IMR-90 (cell line): Measurements from ENCODE around the gene PROM2. TPM values are rescaled to one million over a fixed set of nuclear protein-coding genes. Genes with fewer than 3 reads are reported as not detected.

Experiments
- ATAC-seq: fragments of 200-7000 bp; cut with Tn5 transposase; 2 replicates; pipeline ENCODE4 v1.9.1; 2020; ENCODE audit warnings: low read depth, mild to moderate bottlenecking, moderate library complexity
- BruUV-seq: library from RNA; stranded (reverse); fragments of 400-500 nt; replicated peaks from 2 replicates; lab custom pipeline; 2021; lab: Mats Ljungman, UMichigan
- CTCF ChIA-PET: fragments of 300-600 bp; formaldehyde crosslinking; extraction: SDS; loops from one replicate; lab custom pipeline; 2021; ENCODE audit warnings: antibody characterized with exemption; lab: Yijun Ruan, JAX
- POLR2A ChIA-PET: fragments of 300-600 bp; sonication (Branson Sonifier 250); formaldehyde crosslinking; loops from one replicate; lab custom pipeline; 2022; ENCODE audit warnings: antibody characterized with exemption; ENCODE audit not compliant: unreplicated experiment; lab: Charles Lee
- DNase-seq: peaks from one replicate; pipeline ENCODE4 v3.0.0; 2013
- H2AFZ ChIP-seq: replicated peaks from 2 replicates; pipeline ENCODE3; 2013; ENCODE audit warnings: low read length, mild to moderate bottlenecking; ENCODE audit not compliant: poor library complexity
- H2AK5ac ChIP-seq: 2 replicates; pipeline ENCODE4 v1.6.1; 2013; ENCODE audit warnings: low read depth, low read length, inconsistent platforms
- H2AK9ac ChIP-seq: replicated peaks from 2 replicates; pipeline ENCODE3; 2013; ENCODE audit warnings: mild to moderate bottlenecking, low read depth, low read length, moderate library complexity; ENCODE audit not compliant: poor library complexity
- H2BK120ac ChIP-seq: 2 replicates; pipeline ENCODE4 v1.6.1; 2013; ENCODE audit warnings: low read depth, low read length, inconsistent platforms
- H2BK15ac ChIP-seq: 3 replicates; pipeline ENCODE4 v1.6.1; 2013; ENCODE audit warnings: low read depth, low read length, inconsistent platforms
- H2BK20ac ChIP-seq: 2 replicates; pipeline ENCODE4 v1.6.1; 2013; ENCODE audit warnings: low read depth, mild to moderate bottlenecking, inconsistent platforms, low read length, moderate library complexity
- H2BK5ac ChIP-seq: 2 replicates; pipeline ENCODE4 v1.6.1; 2013; ENCODE audit warnings: mild to moderate bottlenecking, low read depth, low read length, inconsistent platforms; ENCODE audit not compliant: poor library complexity, severe bottlenecking
- H3K14ac ChIP-seq: replicated peaks from 2 replicates; pipeline ENCODE4 v1.6.1; 2013; ENCODE audit warnings: low read depth, low read length, inconsistent platforms
- H3K18ac ChIP-seq: 2 replicates; pipeline ENCODE4 v1.6.1; 2013; ENCODE audit warnings: low read depth, low read length, control low read depth
- H3K23ac ChIP-seq: 2 replicates; pipeline ENCODE4 v1.6.1; 2013; ENCODE audit warnings: low read depth, low read length, inconsistent platforms
- H3K27ac ChIP-seq: 2 replicates; pipeline ENCODE4 v1.5.1; 2013; ENCODE audit warnings: mild to moderate bottlenecking, control low read depth, low read length; ENCODE audit not compliant: insufficient read depth
- H3K27me3 ChIP-seq: 2 replicates; pipeline ENCODE4 v1.6.1; 2013; ENCODE audit warnings: low read length; ENCODE audit not compliant: control insufficient read depth, insufficient read depth
- H3K36me3 ChIP-seq: 2 replicates; pipeline ENCODE4 v1.6.1; 2013; ENCODE audit warnings: low read length, mixed read lengths; ENCODE audit not compliant: control insufficient read depth, insufficient read depth
- H3K4ac ChIP-seq: 2 replicates; pipeline ENCODE4 v1.6.1; 2013; ENCODE audit warnings: low read depth, low read length, inconsistent platforms
- H3K4me1 ChIP-seq: 2 replicates; pipeline ENCODE4 v1.6.1; 2013; ENCODE audit warnings: low read length, mixed read lengths; ENCODE audit not compliant: control insufficient read depth, insufficient read depth
- H3K4me2 ChIP-seq: 2 replicates; pipeline ENCODE4 v1.6.1; 2013; ENCODE audit warnings: low read depth, mild to moderate bottlenecking, control low read depth, low read length, moderate library complexity
- H3K4me3 ChIP-seq: 2 replicates; pipeline ENCODE4 v1.5.1; 2013; ENCODE audit warnings: low read depth, mild to moderate bottlenecking, control low read depth, low read length, moderate library complexity; ENCODE audit not compliant: insufficient read depth
- H3K56ac ChIP-seq: 2 replicates; pipeline ENCODE4 v1.6.1; 2013; ENCODE audit warnings: low read length, inconsistent platforms; ENCODE audit not compliant: insufficient read depth; ENCODE audit errors: extremely low read depth
- H3K79me1 ChIP-seq, 2 experiments: 2 replicates each; pipeline ENCODE4 v1.6.1; 2013; ENCODE audit warnings: low read length in 2 of 2, inconsistent platforms in 1 of 2, low read depth in 1 of 2
- H3K9ac ChIP-seq: 2 replicates; pipeline ENCODE4 v1.6.1; 2013; ENCODE audit warnings: low read depth, low read length, control low read depth
- H3K9me1 ChIP-seq: 2 replicates; pipeline ENCODE4 v1.6.1; 2013; ENCODE audit warnings: low read length, inconsistent platforms; ENCODE audit not compliant: insufficient read depth
- H3K9me3 ChIP-seq: 2 replicates; pipeline ENCODE4 v1.6.1; 2013; ENCODE audit warnings: low read length; ENCODE audit not compliant: control insufficient read depth, insufficient read depth
- H4K20me1 ChIP-seq: 2 replicates; pipeline ENCODE4 v1.6.1; 2013; ENCODE audit warnings: low read length, inconsistent platforms; ENCODE audit not compliant: insufficient read depth
- H4K5ac ChIP-seq: 2 replicates; pipeline ENCODE4 v1.6.1; 2013; ENCODE audit warnings: mild to moderate bottlenecking, low read depth, low read length, control low read depth
- H4K8ac ChIP-seq, 2 experiments: 2 replicates each; pipeline ENCODE4 v1.6.1; 2013; ENCODE audit warnings: low read depth in 2 of 2, low read length in 2 of 2, control low read depth in 1 of 2, inconsistent platforms in 1 of 2
- H4K91ac ChIP-seq: 2 replicates; pipeline ENCODE4 v1.6.1; 2013; ENCODE audit warnings: low read depth, low read length, inconsistent platforms; ENCODE audit not compliant: insufficient read depth
- BHLHE40 ChIP-seq: fragments of 150-350 bp; IDR thresholded peaks from 2 replicates; pipeline ENCODE4 v1.6.1; 2016; ENCODE audit warnings: mild to moderate bottlenecking, low read depth, low read length
- MAFK ChIP-seq: IDR thresholded peaks from 2 replicates; pipeline ENCODE4 v1.6.1; 2012; ENCODE audit warnings: low read depth, low read length, improper control_type of control experiment
- MAZ ChIP-seq: IDR thresholded peaks from 2 replicates; pipeline ENCODE4 v1.6.1; 2012; ENCODE audit warnings: low read depth, mild to moderate bottlenecking, low read length, improper control_type of control experiment, moderate library complexity, borderline replicate concordance
- NFE2L2 ChIP-seq: fragments of 150-350 bp; IDR thresholded peaks from 2 replicates; pipeline ENCODE4 v1.6.1; 2016; ENCODE audit warnings: low read depth, mild to moderate bottlenecking, low read length
- POLR2A ChIP-seq: IDR thresholded peaks from 2 replicates; pipeline ENCODE4 v1.6.1; 2012; ENCODE audit warnings: mild to moderate bottlenecking, low read depth, low read length
- RAD21 ChIP-seq: IDR thresholded peaks from 2 replicates; pipeline ENCODE4 v1.6.1; 2012; ENCODE audit warnings: low read length, improper control_type of control experiment
- WGBS, 2 experiments: methylation state at CpG; one replicate each; pipeline versions ENCODE4 v1.1.5 to v1.1.7; 2013; ENCODE audit warnings: missing lambda C conversion rate in 2 of 2; ENCODE audit not compliant: insufficient read length in 1 of 2; ENCODE audit errors: extremely low coverage in 2 of 2; 5-methylcytosine and 5-hydroxymethylcytosine counted together
- dilution Hi-C: fragments of 300-500 bp; cut with HindIII; formaldehyde crosslinking; loops from one replicate; pipeline ENCODE4 v1.14.3; 2018; ENCODE audit warnings: low sequenced_read_pairs; ENCODE audit not compliant: unreplicated experiment
- in situ Hi-C: fragments of 300-500 bp; cut with MboI; formaldehyde crosslinking; loops from 3 replicates; pipeline ENCODE4 v1.14.3; 2019; ENCODE audit warnings: low sequenced_read_pairs, inconsistent platforms, mixed read lengths
- intact Hi-C: fragments of 100-400 bp; cut with micrococcal nuclease; formaldehyde crosslinking; loops from 2 replicates; pipeline ENCODE4 v1.10.0; 2022
- polyA plus RNA-seq, 3 experiments: library from polyadenylated mRNA; depleted of rRNA; stranded (reverse); fragments of >200 nt; gene quantifications; 2 replicates each; pipeline ENCODE4 v1.2.3, GENCODE V29; 2012; ENCODE audit warnings: low replicate concordance in 1 of 3
- total RNA-seq: library from RNA; depleted of rRNA; stranded (reverse); fragments of >200 nt; gene quantifications from 2 replicates; pipeline ENCODE4 v1.2.3, GENCODE V29; 2012
- TF ChIP-seq, protein P1 (sequence below): fragments of 150-350 bp; IDR thresholded peaks from 2 replicates; pipeline ENCODE4 v1.6.1; 2016; ENCODE audit warnings: low read depth, mild to moderate bottlenecking, low read length, moderate library complexity, borderline replicate concordance
- TF ChIP-seq, protein P2 (sequence below): fragments of 150-350 bp; IDR thresholded peaks from 2 replicates; pipeline ENCODE4 v1.6.1; 2017; ENCODE audit warnings: mild to moderate bottlenecking, antibody characterized with exemption, low read length, low read depth

PROM2 gene
- total and polyA plus RNA-seq, 2 of the 4 experiments (the other 2 are of a cell fraction): 0.26 TPM; not detected in 1

DNA sequence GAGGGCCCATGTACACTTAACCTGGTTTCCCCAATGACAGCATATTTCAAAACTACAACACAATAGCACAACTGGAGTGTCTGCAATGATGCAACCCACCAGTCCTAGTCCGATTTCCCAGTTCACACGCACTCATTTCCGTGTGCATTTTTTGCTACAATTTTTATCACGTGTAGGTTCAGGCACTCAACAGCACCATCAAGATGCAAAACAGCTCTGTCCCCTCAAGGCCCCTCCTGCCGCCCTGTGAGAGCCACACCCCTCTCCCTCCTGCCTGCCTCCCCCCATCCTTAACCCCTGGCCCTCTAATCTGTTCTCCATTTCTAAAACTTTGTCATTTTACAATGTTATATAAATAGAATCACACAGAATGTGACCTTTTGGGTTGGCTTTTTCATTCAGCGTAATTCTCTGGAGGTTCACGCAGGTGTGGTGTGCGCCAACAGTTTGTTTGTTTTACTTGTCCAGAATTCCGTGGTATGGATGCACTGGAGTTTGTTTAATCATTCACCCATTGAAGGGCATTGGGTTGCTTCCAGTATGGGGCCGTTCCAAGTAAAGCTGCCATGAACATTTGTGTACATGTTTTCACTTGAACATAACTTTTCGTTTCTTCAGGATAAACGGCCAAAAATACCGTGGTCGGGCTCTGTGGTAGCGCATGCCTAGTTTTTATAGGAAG is 31.3 kb downstream of the PROM2 start:
- Histone ChIP-seq H3K4ac (no peak overlapping the region), H4K8ac (no peak overlapping the region), H2AK9ac (no peak overlapping the region), H3K27me3 (peaks cover 31% of the 10 kb centered on the region), H2BK20ac (no peak overlapping the region), H3K9ac (no peak overlapping the region), H2BK5ac (no peak overlapping the region), H2AFZ (no peak overlapping the region), H3K36me3 (no peaks in the 10 kb centered on the region), H4K20me1 (no peaks in the 10 kb centered on the region), H3K9me3 (no peaks in the 10 kb centered on the region), H2BK120ac (no peak overlapping the region), H3K23ac (no peak overlapping the region), H3K27ac (no peak overlapping the region), H4K5ac (no peak overlapping the region), H2BK15ac (no peak overlapping the region), H3K4me1 (no peaks in the 10 kb centered on the region), H4K91ac (no peak overlapping the region), H3K18ac (no peak overlapping the region), H3K79me1 (no peaks in the 10 kb centered on the region), H3K56ac (no peak overlapping the region), H3K4me2 (no peak overlapping the region), H3K9me1 (no peaks in the 10 kb centered on the region), H3K14ac (no peak overlapping the region), H3K4me3 (no peak overlapping the region), H2AK5ac (no peak overlapping the region)
- POLR2A ChIA-PET: interaction anchor here (0.7 kb wide), 1 partner anchor 102 kb away, joined by 3 read pairs; no protein-coding TSS in a partner anchor
- intact Hi-C loops (no loop called here), dilution Hi-C loops (no loop called here), in situ Hi-C loops (no loop called here)
- TF ChIP-seq MAZ (no peak), MAFK (no peak), NFE2L2 (no peak), BHLHE40 (no peak), POLR2A (no peak), RAD21 (no peak)
- TF ChIP-seq, protein P1, sequence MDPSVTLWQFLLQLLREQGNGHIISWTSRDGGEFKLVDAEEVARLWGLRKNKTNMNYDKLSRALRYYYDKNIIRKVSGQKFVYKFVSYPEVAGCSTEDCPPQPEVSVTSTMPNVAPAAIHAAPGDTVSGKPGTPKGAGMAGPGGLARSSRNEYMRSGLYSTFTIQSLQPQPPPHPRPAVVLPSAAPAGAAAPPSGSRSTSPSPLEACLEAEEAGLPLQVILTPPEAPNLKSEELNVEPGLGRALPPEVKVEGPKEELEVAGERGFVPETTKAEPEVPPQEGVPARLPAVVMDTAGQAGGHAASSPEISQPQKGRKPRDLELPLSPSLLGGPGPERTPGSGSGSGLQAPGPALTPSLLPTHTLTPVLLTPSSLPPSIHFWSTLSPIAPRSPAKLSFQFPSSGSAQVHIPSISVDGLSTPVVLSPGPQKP: no peak
- TF ChIP-seq, protein P2, sequence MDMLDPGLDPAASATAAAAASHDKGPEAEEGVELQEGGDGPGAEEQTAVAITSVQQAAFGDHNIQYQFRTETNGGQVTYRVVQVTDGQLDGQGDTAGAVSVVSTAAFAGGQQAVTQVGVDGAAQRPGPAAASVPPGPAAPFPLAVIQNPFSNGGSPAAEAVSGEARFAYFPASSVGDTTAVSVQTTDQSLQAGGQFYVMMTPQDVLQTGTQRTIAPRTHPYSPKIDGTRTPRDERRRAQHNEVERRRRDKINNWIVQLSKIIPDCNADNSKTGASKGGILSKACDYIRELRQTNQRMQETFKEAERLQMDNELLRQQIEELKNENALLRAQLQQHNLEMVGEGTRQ: no peak
- DNase-seq (no peak), ATAC-seq (no peak; the same call in 1 of the 2 replicates)
- CTCF ChIA-PET: no interaction called here
- 31% methylated on average over 9 of the region's 15 CpGs; no CpG with 5 or more reads in 1 of the 2 experiments for WGBS, 2 experiments
- no TSS peak for BruUV-seq
